GM23338 (cell line): Measurements from ENCODE around the gene USF2. TPM values are rescaled to one million over a fixed set of nuclear protein-coding genes. Genes with fewer than 3 reads are reported as not detected.

Experiments used
- ATAC-seq: fragments of 200-7000 bp; cut with Tn5 transposase; 3 replicates; pipeline ENCODE4 v1.9.1; 2020
- DNase-seq: peaks from one replicate; pipeline ENCODE4 v3.0.0-alpha.2; 2015; ENCODE audit warnings: low spot score
- H2AFZ ChIP-seq: fragments of 200-600 bp; sonication (generic); 2 replicates; pipeline ENCODE4 v1.8.0; 2016; ENCODE audit warnings: antibody characterized with exemption, mild to moderate bottlenecking, moderate library complexity
- H3F3A ChIP-seq: fragments of 200-600 bp; sonication (generic); replicated peaks from 2 replicates; pipeline ENCODE4 v1.8.0; 2017; ENCODE audit warnings: antibody characterized with exemption, mixed run types, low read depth
- H3K27ac ChIP-seq: fragments of 200-600 bp; sonication (generic); 2 replicates; pipeline ENCODE4 v1.6.1; 2016; ENCODE audit warnings: low read depth
- H3K27me3 ChIP-seq: fragments of 200-600 bp; sonication (generic); 2 replicates; pipeline ENCODE4 v1.8.0; 2016; ENCODE audit warnings: mild to moderate bottlenecking, mixed run types, moderate library complexity; ENCODE audit not compliant: insufficient read depth
- H3K36me3 ChIP-seq: fragments of 200-600 bp; sonication (generic); 2 replicates; pipeline ENCODE4 v1.8.0; 2016; ENCODE audit warnings: mild to moderate bottlenecking; ENCODE audit not compliant: insufficient read depth
- H3K4me1 ChIP-seq: fragments of 200-600 bp; sonication (generic); 2 replicates; pipeline ENCODE4 v1.8.0; 2016; ENCODE audit warnings: mild to moderate bottlenecking, moderate library complexity; ENCODE audit not compliant: insufficient read depth
- H3K4me2 ChIP-seq: fragments of 200-600 bp; sonication (generic); 2 replicates; pipeline ENCODE4 v1.7.1; 2017; ENCODE audit warnings: mixed run types
- H3K4me3 ChIP-seq: fragments of 200-600 bp; sonication (generic); 2 replicates; pipeline ENCODE4 v1.6.1; 2016; ENCODE audit warnings: mixed run types
- H3K79me2 ChIP-seq: fragments of 200-600 bp; sonication (generic); replicated peaks from 2 replicates; pipeline ENCODE4 v1.8.0; 2017; ENCODE audit warnings: mild to moderate bottlenecking; ENCODE audit not compliant: insufficient read depth
- H3K9me2 ChIP-seq: fragments of 200-600 bp; sonication (generic); 2 replicates; pipeline ENCODE4 v1.8.0; 2017; ENCODE audit not compliant: insufficient read depth
- H4K20me1 ChIP-seq: fragments of 200-600 bp; sonication (generic); replicated peaks from 2 replicates; pipeline ENCODE4 v1.8.0; 2017; ENCODE audit warnings: mild to moderate bottlenecking; ENCODE audit not compliant: insufficient read depth
- H3K27ac Mint-ChIP-seq: 2 replicates; pipeline ENCODE4 v1.8.0; 2020; ENCODE audit warnings: inconsistent platforms, mild to moderate bottlenecking, moderate library complexity, mixed read lengths
- H3K27me3 Mint-ChIP-seq: 3 replicates; pipeline ENCODE4 v1.8.0; 2022; ENCODE audit warnings: low read depth, mild to moderate bottlenecking, moderate library complexity, mixed read lengths, inconsistent platforms; ENCODE audit not compliant: insufficient read depth, poor library complexity
- H3K36me3 Mint-ChIP-seq: 3 replicates; pipeline ENCODE4 v1.8.0; 2021; ENCODE audit warnings: low read depth, mild to moderate bottlenecking, inconsistent platforms, moderate library complexity, mixed read lengths
- H3K4me1 Mint-ChIP-seq: 3 replicates; pipeline ENCODE4 v1.8.0; 2020; ENCODE audit warnings: mild to moderate bottlenecking, inconsistent platforms, mixed read lengths
- H3K4me3 Mint-ChIP-seq: 3 replicates; pipeline ENCODE4 v1.8.0; 2021; ENCODE audit warnings: moderate library complexity, mild to moderate bottlenecking, inconsistent platforms, mixed read lengths
- H3K9me3 Mint-ChIP-seq: 3 replicates; pipeline ENCODE4 v1.8.0; 2020; ENCODE audit warnings: moderate library complexity, mild to moderate bottlenecking, inconsistent platforms, mixed read lengths
- CREB1 ChIP-seq: fragments of 250-450 bp; sonication (Bioruptor Pico); IDR thresholded peaks from 2 replicates; pipeline ENCODE4 v1.5.0; 2020; ENCODE audit warnings: low read depth, mild to moderate bottlenecking, moderate library complexity
- CTCF ChIP-seq, 2 experiments: fragments of 200-600 bp in 1 of 2; sonication (generic) in 1 of 2; conservative IDR thresholded peaks; 2 replicates each; pipeline versions ENCODE4 v1.5.1 to v1.6.1; 2016 to 2017; ENCODE audit warnings: antibody characterized with exemption in 2 of 2, low read depth in 2 of 2, mild to moderate bottlenecking in 2 of 2, moderate library complexity in 1 of 2
- ETS1 ChIP-seq: IDR thresholded peaks from 2 replicates; pipeline ENCODE4 v1.6.1; 2016; ENCODE audit warnings: antibody characterized with exemption
- EZH2 ChIP-seq: fragments of 200-600 bp; sonication (generic); IDR thresholded peaks from one replicate; pipeline ENCODE4 v1.8.0; 2017; ENCODE audit warnings: antibody characterized with exemption, mild to moderate bottlenecking, low read depth; ENCODE audit not compliant: unreplicated experiment
- EZH2phosphoT487 ChIP-seq: fragments of 200-600 bp; sonication (generic); IDR thresholded peaks from one replicate; pipeline ENCODE4 v1.8.1; 2018; ENCODE audit warnings: antibody characterized with exemption; ENCODE audit not compliant: unreplicated experiment
- NANOG ChIP-seq: IDR thresholded peaks from 2 replicates; pipeline ENCODE4 v1.6.1; 2016; ENCODE audit warnings: antibody characterized with exemption, borderline replicate concordance
- POLR2AphosphoS5 ChIP-seq: IDR thresholded peaks from 2 replicates; pipeline ENCODE4 v1.6.1; 2016; ENCODE audit warnings: antibody characterized with exemption, low read depth
- ZNF114 ChIP-seq: fragments of 250-450 bp; sonication (Bioruptor Pico); IDR thresholded peaks from 2 replicates; pipeline ENCODE4 v1.5.0; 2020; ENCODE audit warnings: mild to moderate bottlenecking, moderate library complexity
- polyA plus RNA-seq: library from polyadenylated mRNA; unstranded; fragments of >200 nt; fragmentation: Nextera tagmentation; extraction: Ambion mirVana; gene quantifications from 2 replicates; pipeline ENCODE4 v1.2.1, GENCODE V29; 2016
- total RNA-seq: library from RNA; depleted of rRNA; stranded (reverse); fragments of >200 nt; shearing (Covaris generic); gene quantifications from 2 replicates; pipeline ENCODE4 v1.2.3, GENCODE V29; 2014
- TF ChIP-seq, protein P1 (sequence below): fragments of 250-450 bp; sonication (Bioruptor Pico); IDR thresholded peaks from 2 replicates; pipeline ENCODE4 v1.5.0; 2020; ENCODE audit warnings: mild to moderate bottlenecking, moderate library complexity

Gene USF2
- total and polyA plus RNA-seq, 2 experiments from 2014 or later: 28.9 to 60.5 TPM

- no peak for ATAC-seq
- H3K4me3 Mint-ChIP-seq: no peak overlapping the region
Observed at GRCh38 chr19:35292421-35293362, 23.9 kb downstream of the USF2 start.

More at GRCh38 chr19:35292421-35293362, 23.9 kb downstream of the USF2 start:
- Mint-ChIP-seq H3K9me3 (no peaks in the 10 kb centered on the region), H3K27ac (no peak overlapping the region), H3K27me3 (peaks cover 14% of the 10 kb centered on the region), H3K36me3 (no peaks in the 10 kb centered on the region), H3K4me1 (peaks cover 13% of the 10 kb centered on the region)
- Histone ChIP-seq H3K27ac (no peak overlapping the region), H3K79me2 (no peaks in the 10 kb centered on the region), H3K27me3 (no peaks in the 10 kb centered on the region), H3F3A (peaks cover 6% of the 10 kb centered on the region), H4K20me1 (no peaks in the 10 kb centered on the region), H3K36me3 (no peaks in the 10 kb centered on the region), H2AFZ (no peak overlapping the region), H3K4me3 (no peak overlapping the region), H3K9me2 (no peaks in the 10 kb centered on the region), H3K4me1 (peaks cover 25% of the 10 kb centered on the region), H3K4me2 (no peak overlapping the region)
- TF ChIP-seq, protein P1, sequence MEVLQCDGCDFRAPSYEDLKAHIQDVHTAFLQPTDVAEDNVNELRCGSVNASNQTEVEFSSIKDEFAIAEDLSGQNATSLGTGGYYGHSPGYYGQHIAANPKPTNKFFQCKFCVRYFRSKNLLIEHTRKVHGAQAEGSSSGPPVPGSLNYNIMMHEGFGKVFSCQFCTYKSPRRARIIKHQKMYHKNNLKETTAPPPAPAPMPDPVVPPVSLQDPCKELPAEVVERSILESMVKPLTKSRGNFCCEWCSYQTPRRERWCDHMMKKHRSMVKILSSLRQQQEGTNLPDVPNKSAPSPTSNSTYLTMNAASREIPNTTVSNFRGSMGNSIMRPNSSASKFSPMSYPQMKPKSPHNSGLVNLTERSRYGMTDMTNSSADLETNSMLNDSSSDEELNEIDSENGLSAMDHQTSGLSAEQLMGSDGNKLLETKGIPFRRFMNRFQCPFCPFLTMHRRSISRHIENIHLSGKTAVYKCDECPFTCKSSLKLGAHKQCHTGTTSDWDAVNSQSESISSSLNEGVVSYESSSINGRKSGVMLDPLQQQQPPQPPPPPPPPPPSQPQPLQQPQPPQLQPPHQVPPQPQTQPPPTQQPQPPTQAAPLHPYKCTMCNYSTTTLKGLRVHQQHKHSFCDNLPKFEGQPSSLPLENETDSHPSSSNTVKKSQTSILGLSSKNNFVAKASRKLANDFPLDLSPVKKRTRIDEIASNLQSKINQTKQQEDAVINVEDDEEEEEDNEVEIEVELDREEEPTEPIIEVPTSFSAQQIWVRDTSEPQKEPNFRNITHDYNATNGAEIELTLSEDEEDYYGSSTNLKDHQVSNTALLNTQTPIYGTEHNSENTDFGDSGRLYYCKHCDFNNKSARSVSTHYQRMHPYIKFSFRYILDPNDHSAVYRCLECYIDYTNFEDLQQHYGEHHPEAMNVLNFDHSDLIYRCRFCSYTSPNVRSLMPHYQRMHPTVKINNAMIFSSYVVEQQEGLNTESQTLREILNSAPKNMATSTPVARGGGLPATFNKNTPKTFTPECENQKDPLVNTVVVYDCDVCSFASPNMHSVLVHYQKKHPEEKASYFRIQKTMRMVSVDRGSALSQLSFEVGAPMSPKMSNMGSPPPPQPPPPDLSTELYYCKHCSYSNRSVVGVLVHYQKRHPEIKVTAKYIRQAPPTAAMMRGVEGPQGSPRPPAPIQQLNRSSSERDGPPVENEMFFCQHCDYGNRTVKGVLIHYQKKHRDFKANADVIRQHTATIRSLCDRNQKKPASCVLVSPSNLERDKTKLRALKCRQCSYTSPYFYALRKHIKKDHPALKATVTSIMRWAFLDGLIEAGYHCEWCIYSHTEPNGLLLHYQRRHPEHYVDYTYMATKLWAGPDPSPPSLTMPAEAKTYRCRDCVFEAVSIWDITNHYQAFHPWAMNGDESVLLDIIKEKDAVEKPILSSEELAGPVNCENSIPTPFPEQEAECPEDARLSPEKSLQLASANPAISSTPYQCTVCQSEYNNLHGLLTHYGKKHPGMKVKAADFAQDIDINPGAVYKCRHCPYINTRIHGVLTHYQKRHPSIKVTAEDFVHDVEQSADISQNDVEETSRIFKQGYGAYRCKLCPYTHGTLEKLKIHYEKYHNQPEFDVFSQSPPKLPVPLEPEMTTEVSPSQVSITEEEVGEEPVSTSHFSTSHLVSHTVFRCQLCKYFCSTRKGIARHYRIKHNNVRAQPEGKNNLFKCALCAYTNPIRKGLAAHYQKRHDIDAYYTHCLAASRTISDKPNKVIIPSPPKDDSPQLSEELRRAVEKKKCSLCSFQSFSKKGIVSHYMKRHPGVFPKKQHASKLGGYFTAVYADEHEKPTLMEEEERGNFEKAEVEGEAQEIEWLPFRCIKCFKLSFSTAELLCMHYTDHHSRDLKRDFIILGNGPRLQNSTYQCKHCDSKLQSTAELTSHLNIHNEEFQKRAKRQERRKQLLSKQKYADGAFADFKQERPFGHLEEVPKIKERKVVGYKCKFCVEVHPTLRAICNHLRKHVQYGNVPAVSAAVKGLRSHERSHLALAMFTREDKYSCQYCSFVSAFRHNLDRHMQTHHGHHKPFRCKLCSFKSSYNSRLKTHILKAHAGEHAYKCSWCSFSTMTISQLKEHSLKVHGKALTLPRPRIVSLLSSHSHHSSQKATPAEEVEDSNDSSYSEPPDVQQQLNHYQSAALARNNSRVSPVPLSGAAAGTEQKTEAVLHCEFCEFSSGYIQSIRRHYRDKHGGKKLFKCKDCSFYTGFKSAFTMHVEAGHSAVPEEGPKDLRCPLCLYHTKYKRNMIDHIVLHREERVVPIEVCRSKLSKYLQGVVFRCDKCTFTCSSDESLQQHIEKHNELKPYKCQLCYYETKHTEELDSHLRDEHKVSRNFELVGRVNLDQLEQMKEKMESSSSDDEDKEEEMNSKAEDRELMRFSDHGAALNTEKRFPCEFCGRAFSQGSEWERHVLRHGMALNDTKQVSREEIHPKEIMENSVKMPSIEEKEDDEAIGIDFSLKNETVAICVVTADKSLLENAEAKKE (CRISPR knock-in tag): no peak
- no peak for TF ChIP-seq POLR2AphosphoS5
- no peak for TF ChIP-seq EZH2phosphoT487
- TF ChIP-seq ETS1: no peak
- no peak for TF ChIP-seq ZNF114 (CRISPR knock-in tag)
- TF ChIP-seq CTCF (conservative IDR thresholded peaks at IDR 0.05; ENCODE audit: low read depth in 2 of 2): no peak
- no peak for TF ChIP-seq EZH2
- no peak for TF ChIP-seq NANOG
- no peak for TF ChIP-seq CREB1 (CRISPR knock-in tag)
- DNase-seq: no peak
